ENCODE measurements around the gene NMD3.
A peak's percentile ranks its signal among the peaks of the same experiment; 100 is the strongest.

Gene NMD3

GRCh38 chr3:161220850-161221753 lies at the start of gene NMD3:
Gene NMD3, plus strand, starts transcription at chr3:161221311. Its CDS starts 703 bp downstream, at chr3:161222014.
- peak; percentile 70 for DNase-seq (ENCODE audit: low read depth)

GRCh38 chr3:161171639-161172552 lies 49.2 kb upstream of the NMD3 start:
- no peak for DNase-seq (ENCODE audit: low read depth)

- no peak for DNase-seq (ENCODE audit: low read depth)
Observed at GRCh38 chr3:161175506-161175905, 45.6 kb upstream of the NMD3 start.

GRCh38 chr3:161177991-161178390 lies 43.1 kb upstream of the NMD3 start:
- DNase-seq (ENCODE audit: low read depth): no peak

GRCh38 chr3:161181371-161181770 lies 39.7 kb upstream of the NMD3 start:
- DNase-seq (ENCODE audit: low read depth): peak; percentile 56

GRCh38 chr3:161187046-161187445 lies 34.1 kb upstream of the NMD3 start:
- no peak for DNase-seq (ENCODE audit: low read depth)

GRCh38 chr3:161197855-161198850 lies 23.0 kb upstream of the NMD3 start:
- DNase-seq (ENCODE audit: low read depth): no peak

GRCh38 chr3:161199926-161200325 lies 21.2 kb upstream of the NMD3 start:
- no peak for DNase-seq (ENCODE audit: low read depth)

GRCh38 chr3:161203485-161204098 lies 17.5 kb upstream of the NMD3 start:
- no peak for DNase-seq (ENCODE audit: low read depth)

GRCh38 chr3:161208931-161209330 lies 12.2 kb upstream of the NMD3 start:
- DNase-seq (ENCODE audit: low read depth): no peak

GRCh38 chr3:161212171-161212771 lies 8.8 kb upstream of the NMD3 start:
- no peak for DNase-seq (ENCODE audit: low read depth)

GRCh38 chr3:161212906-161213305 lies 8.2 kb upstream of the NMD3 start:
- no peak for DNase-seq (ENCODE audit: low read depth)

GRCh38 chr3:161213644-161214043 lies 7.5 kb upstream of the NMD3 start:
- no peak for DNase-seq (ENCODE audit: low read depth)

- DNase-seq (ENCODE audit: low read depth): no peak
Observed at GRCh38 chr3:161215185-161215584, 5.9 kb upstream of the NMD3 start.

GRCh38 chr3:161217496-161217895 lies 3.6 kb upstream of the NMD3 start:
- no peak for DNase-seq (ENCODE audit: low read depth)

- no peak for DNase-seq (ENCODE audit: low read depth)
Observed at GRCh38 chr3:161219495-161219894, 1.6 kb upstream of the NMD3 start.

GRCh38 chr3:161221806-161222600 lies 892 bp downstream of the NMD3 start:
- DNase-seq (ENCODE audit: low read depth): no peak

- DNase-seq (ENCODE audit: low read depth): no peak
Observed at GRCh38 chr3:161222662-161223061, 1.6 kb downstream of the NMD3 start.

- DNase-seq (ENCODE audit: low read depth): no peak
Observed at GRCh38 chr3:161224786-161225185, 3.7 kb downstream of the NMD3 start.

- DNase-seq (ENCODE audit: low read depth): no peak
Observed at GRCh38 chr3:161230621-161231171, 9.6 kb downstream of the NMD3 start.
